ENCODE results near the gene PTPRT. TPM values are rescaled to one million over a fixed set of nuclear protein-coding genes. Genes with fewer than 3 reads are reported as not detected.

Gene PTPRT
- total RNA-seq, 1 experiment from 2014 or later, result 0.13 TPM

DNA sequence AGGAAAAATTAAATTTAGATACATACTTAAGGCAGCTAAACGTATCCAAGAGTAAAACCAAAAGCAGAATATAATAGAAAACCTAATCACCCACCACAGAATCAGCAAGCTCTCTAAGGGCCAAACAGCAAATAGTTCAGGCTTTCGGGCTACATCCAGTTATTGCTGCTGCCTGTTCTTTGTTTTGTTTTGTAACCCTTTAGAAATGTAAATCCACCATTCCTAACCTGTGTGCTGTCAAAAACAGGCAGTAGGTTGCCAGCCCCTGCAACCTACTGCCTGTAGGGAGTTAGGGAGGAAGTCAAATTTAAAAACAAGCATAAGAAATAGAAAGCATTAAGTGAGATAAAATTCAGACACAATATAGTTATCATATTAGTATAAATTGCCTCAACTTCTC, 225.9 kb downstream of the PTPRT start:
- no peaks in the 10 kb centered on the region for H3K4me1 ChIP-seq (ENCODE audit: insufficient read depth, low read length)
- H3K79me2 ChIP-seq (ENCODE audit: insufficient read depth, low read length), result no peaks in the 10 kb centered on the region; the same call in 1 of the 2 replicates
- H3K27me3 ChIP-seq (ENCODE audit: insufficient read depth, low read length), result no peaks in the 10 kb centered on the region
- no peak overlapping the region for H3K56ac ChIP-seq (ENCODE audit: insufficient read length, low read depth, low read length)
- H3K9me3 ChIP-seq (ENCODE audit: control insufficient read depth, low read depth, low read length), result no peaks in the 10 kb centered on the region
- H2BK12ac ChIP-seq (ENCODE audit: insufficient read length, low read depth, low read length), result no peak overlapping the region
- H3K9ac ChIP-seq (ENCODE audit: extremely low read depth, insufficient read length, low read length), result no peak overlapping the region
- Mint-ChIP-seq H3K36me3 (ENCODE audit: insufficient read depth in 1 of 3, low read depth in 3 of 3) (peaks cover 0 to 14% (median 9%) of the 10 kb centered on the region in 3 experiments; a peak in 5 of 7 replicates), H3K27ac (peak overlapping the region in 1 of 3 experiments; percentile 26; a peak in 1 of 7 replicates), H3K9me3 (peaks cover 7 to 8% of the 10 kb centered on the region in 2 experiments), H3K4me1 (peaks cover 17 to 22% of the 10 kb centered on the region in 2 experiments), H3K27me3 (ENCODE audit: low read depth) (no peaks in the 10 kb centered on the region; the same call in none of the 2 replicates), H3K4me3 (no peak overlapping the region; a peak in 1 of 5 replicates)
- H2BK5ac ChIP-seq (ENCODE audit: insufficient read length, low read length), result no peak overlapping the region
- no peak overlapping the region for H2AK5ac ChIP-seq (ENCODE audit: insufficient read length, low read length)
- H3K4me2 ChIP-seq (ENCODE audit: insufficient read depth, insufficient read length, low read length), result no peak overlapping the region
- H2AFZ ChIP-seq (ENCODE audit: low read length), result no peak overlapping the region
- no peak overlapping the region for H4K91ac ChIP-seq (ENCODE audit: insufficient read length, low read depth, low read length)
- TF ChIP-seq, protein P1, sequence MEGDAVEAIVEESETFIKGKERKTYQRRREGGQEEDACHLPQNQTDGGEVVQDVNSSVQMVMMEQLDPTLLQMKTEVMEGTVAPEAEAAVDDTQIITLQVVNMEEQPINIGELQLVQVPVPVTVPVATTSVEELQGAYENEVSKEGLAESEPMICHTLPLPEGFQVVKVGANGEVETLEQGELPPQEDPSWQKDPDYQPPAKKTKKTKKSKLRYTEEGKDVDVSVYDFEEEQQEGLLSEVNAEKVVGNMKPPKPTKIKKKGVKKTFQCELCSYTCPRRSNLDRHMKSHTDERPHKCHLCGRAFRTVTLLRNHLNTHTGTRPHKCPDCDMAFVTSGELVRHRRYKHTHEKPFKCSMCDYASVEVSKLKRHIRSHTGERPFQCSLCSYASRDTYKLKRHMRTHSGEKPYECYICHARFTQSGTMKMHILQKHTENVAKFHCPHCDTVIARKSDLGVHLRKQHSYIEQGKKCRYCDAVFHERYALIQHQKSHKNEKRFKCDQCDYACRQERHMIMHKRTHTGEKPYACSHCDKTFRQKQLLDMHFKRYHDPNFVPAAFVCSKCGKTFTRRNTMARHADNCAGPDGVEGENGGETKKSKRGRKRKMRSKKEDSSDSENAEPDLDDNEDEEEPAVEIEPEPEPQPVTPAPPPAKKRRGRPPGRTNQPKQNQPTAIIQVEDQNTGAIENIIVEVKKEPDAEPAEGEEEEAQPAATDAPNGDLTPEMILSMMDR (conservative IDR thresholded peaks at IDR 0.05), result no peak
- H4K8ac ChIP-seq (replicated peaks; ENCODE audit: insufficient read length, low read depth, low read length), result no peak overlapping the region
- no peaks in the 10 kb centered on the region for H4K20me1 ChIP-seq (ENCODE audit: control insufficient read depth, insufficient read depth, insufficient read length)
- no peak overlapping the region for H3K27ac ChIP-seq (ENCODE audit: insufficient read length, low read depth, low read length)
- no peak overlapping the region for H3T11ph ChIP-seq (ENCODE audit: low read length)
- H3K18ac ChIP-seq (ENCODE audit: insufficient read length, low read depth, low read length), result no peak overlapping the region
- no peak for DNase-seq
- no peak overlapping the region for H2BK15ac ChIP-seq (ENCODE audit: low read depth, low read length)
- no peak overlapping the region for H3K4ac ChIP-seq (ENCODE audit: low read depth, low read length)
- H3K23me2 ChIP-seq (ENCODE audit: insufficient read length, low read depth, low read length, poor library complexity, severe bottlenecking), result no peaks in the 10 kb centered on the region
- H2BK120ac ChIP-seq (ENCODE audit: low read depth, low read length, poor library complexity, severe bottlenecking), result no peak overlapping the region
- H3K79me1 ChIP-seq (ENCODE audit: insufficient read depth, low read depth, low read length, poor library complexity, severe bottlenecking), result no peaks in the 10 kb centered on the region
- H2BK20ac ChIP-seq (ENCODE audit: low read depth, low read length, poor library complexity, severe bottlenecking), result no peak overlapping the region
- no CpG with 5 or more reads among the region's 2 CpGs for WGBS (ENCODE audit: extremely low coverage, insufficient read length, low lambda C conversion rate)
- no peak overlapping the region for H3K23ac ChIP-seq (ENCODE audit: insufficient read length, low read depth, low read length)
- no peak overlapping the region for H3K14ac ChIP-seq (ENCODE audit: insufficient read depth, low read length)
- H4K5ac ChIP-seq (ENCODE audit: insufficient read length, low read depth, low read length), result no peak overlapping the region
